Stimulated activated effector memory CD8-positive, alpha-beta T cell treated with anti-CD3 and anti-CD28 coated beads, Interleukin-12 subunit alpha, Interleukin-12 subunit beta, amount 100 ng/mL, for 72 hours (primary cell): Measurements from ENCODE around the gene POLN.

Experiments used
- ATAC-seq: fragments of 150-1000 bp; cut with Tn5 transposase; 2 replicates; pipeline ENCODE4 v1.10.0; 2021
- DNase-seq, 2 donors: peaks; one replicate each; pipeline ENCODE4 v3.0.0; 2021 to 2022; ENCODE audit warnings: low spot score in 2 of 2
- H3K27ac Mint-ChIP-seq: one replicate; pipeline ENCODE4 v1.8.0; 2022; ENCODE audit warnings: mild to moderate bottlenecking, mixed read lengths
- H3K36me3 Mint-ChIP-seq: one replicate; pipeline ENCODE4 v1.8.0; 2022; ENCODE audit warnings: mild to moderate bottlenecking, mixed read lengths
- H3K4me1 Mint-ChIP-seq: one replicate; pipeline ENCODE4 v1.8.0; 2022; ENCODE audit warnings: mixed read lengths
- H3K4me3 Mint-ChIP-seq: one replicate; pipeline ENCODE4 v1.8.0; 2022; ENCODE audit warnings: mild to moderate bottlenecking, mixed read lengths
- H3K9me3 Mint-ChIP-seq: one replicate; pipeline ENCODE4 v1.8.0; 2022; ENCODE audit warnings: mixed read lengths

The POLN gene

GRCh38 chr4:2093265-2093664, 148.7 kb downstream of the POLN start:
- DNase-seq = peak in 1 of 2 donors; percentile 43
- peaks cover 7% of the 10 kb centered on the region for H3K9me3 Mint-ChIP-seq
- no peaks in the 10 kb centered on the region for H3K4me1 Mint-ChIP-seq
- H3K4me3 Mint-ChIP-seq = no peak overlapping the region
- H3K36me3 Mint-ChIP-seq = no peaks in the 10 kb centered on the region
- H3K27ac Mint-ChIP-seq = no peak overlapping the region
- no peak for ATAC-seq

- DNase-seq (no peak), ATAC-seq (no peak)
- Mint-ChIP-seq H3K36me3 (no peaks in the 10 kb centered on the region), H3K4me3 (no peak overlapping the region), H3K27ac (no peak overlapping the region), H3K9me3 (peaks cover 7% of the 10 kb centered on the region), H3K4me1 (no peaks in the 10 kb centered on the region)
These were observed 149.3 kb downstream of the POLN start for GRCh38 chr4:2092669-2093053.

- ATAC-seq (no peak), DNase-seq (peak in 1 of 2 donors; percentile 38)
- Mint-ChIP-seq H3K36me3 (no peaks in the 10 kb centered on the region), H3K4me3 (no peak overlapping the region), H3K27ac (no peak overlapping the region), H3K4me1 (no peaks in the 10 kb centered on the region), H3K9me3 (peaks cover 7% of the 10 kb centered on the region)
These were observed 149.8 kb downstream of the POLN start for GRCh38 chr4:2091990-2092668.

GRCh38 chr4:2090642-2091041, 151.3 kb downstream of the POLN start:
- DNase-seq = no peak
- H3K4me3 Mint-ChIP-seq = no peak overlapping the region
- H3K36me3 Mint-ChIP-seq = no peaks in the 10 kb centered on the region
- H3K27ac Mint-ChIP-seq = no peak overlapping the region
- no peaks in the 10 kb centered on the region for H3K9me3 Mint-ChIP-seq
- H3K4me1 Mint-ChIP-seq = no peaks in the 10 kb centered on the region
- no peak for ATAC-seq

- H3K27ac Mint-ChIP-seq = no peak overlapping the region
- no peak for DNase-seq
- no peak for ATAC-seq
- H3K4me1 Mint-ChIP-seq = no peaks in the 10 kb centered on the region
- no peak overlapping the region for H3K4me3 Mint-ChIP-seq
- H3K36me3 Mint-ChIP-seq = no peaks in the 10 kb centered on the region
- H3K9me3 Mint-ChIP-seq = no peaks in the 10 kb centered on the region
These were observed 152.7 kb downstream of the POLN start for GRCh38 chr4:2089222-2089621.

GRCh38 chr4:2087170-2087569, 154.8 kb downstream of the POLN start:
- Mint-ChIP-seq H3K36me3 (no peaks in the 10 kb centered on the region), H3K4me3 (no peak overlapping the region), H3K9me3 (no peaks in the 10 kb centered on the region), H3K4me1 (no peaks in the 10 kb centered on the region), H3K27ac (no peak overlapping the region)
- no peak for DNase-seq
- no peak for ATAC-seq

GRCh38 chr4:2085496-2085901, 156.4 kb downstream of the POLN start:
- H3K27ac Mint-ChIP-seq = no peak overlapping the region
- no peaks in the 10 kb centered on the region for H3K9me3 Mint-ChIP-seq
- H3K4me3 Mint-ChIP-seq = no peak overlapping the region
- no peaks in the 10 kb centered on the region for H3K36me3 Mint-ChIP-seq
- DNase-seq (peak in 1 of 2 donors; percentile 25), ATAC-seq (no peak)
- H3K4me1 Mint-ChIP-seq = no peaks in the 10 kb centered on the region

GRCh38 chr4:2084316-2084715, 157.6 kb downstream of the POLN start:
- no peak for ATAC-seq
- Mint-ChIP-seq H3K27ac (no peak overlapping the region), H3K4me3 (no peak overlapping the region), H3K36me3 (no peaks in the 10 kb centered on the region), H3K4me1 (no peaks in the 10 kb centered on the region), H3K9me3 (no peaks in the 10 kb centered on the region)
- DNase-seq = no peak

GRCh38 chr4:2083826-2084160, 158.1 kb downstream of the POLN start:
- Mint-ChIP-seq H3K36me3 (no peaks in the 10 kb centered on the region), H3K27ac (no peak overlapping the region), H3K4me3 (no peak overlapping the region), H3K4me1 (no peaks in the 10 kb centered on the region), H3K9me3 (no peaks in the 10 kb centered on the region)
- DNase-seq (no peak), ATAC-seq (no peak)

- Mint-ChIP-seq H3K4me3 (no peak overlapping the region), H3K27ac (no peak overlapping the region), H3K4me1 (no peaks in the 10 kb centered on the region), H3K36me3 (no peaks in the 10 kb centered on the region), H3K9me3 (no peaks in the 10 kb centered on the region)
- no peak for ATAC-seq
- no peak for DNase-seq
These were observed 158.7 kb downstream of the POLN start for GRCh38 chr4:2083116-2083825.

- H3K9me3 Mint-ChIP-seq = no peaks in the 10 kb centered on the region
- ATAC-seq = no peak
- DNase-seq = no peak
- H3K27ac Mint-ChIP-seq = no peak overlapping the region
- no peak overlapping the region for H3K4me3 Mint-ChIP-seq
- H3K36me3 Mint-ChIP-seq = no peaks in the 10 kb centered on the region
- H3K4me1 Mint-ChIP-seq = no peaks in the 10 kb centered on the region
These were observed 159.3 kb downstream of the POLN start for GRCh38 chr4:2082627-2083026.

- H3K4me1 Mint-ChIP-seq = no peaks in the 10 kb centered on the region
- ATAC-seq = no peak
- no peak for DNase-seq
- H3K36me3 Mint-ChIP-seq = no peaks in the 10 kb centered on the region
- H3K4me3 Mint-ChIP-seq = no peak overlapping the region
- no peaks in the 10 kb centered on the region for H3K9me3 Mint-ChIP-seq
- no peak overlapping the region for H3K27ac Mint-ChIP-seq
These were observed 159.8 kb downstream of the POLN start for GRCh38 chr4:2082118-2082517.

- no peaks in the 10 kb centered on the region for H3K4me1 Mint-ChIP-seq
- no peaks in the 10 kb centered on the region for H3K36me3 Mint-ChIP-seq
- DNase-seq (no peak), ATAC-seq (no peak)
- no peak overlapping the region for H3K4me3 Mint-ChIP-seq
- no peak overlapping the region for H3K27ac Mint-ChIP-seq
- no peaks in the 10 kb centered on the region for H3K9me3 Mint-ChIP-seq
These were observed 160.4 kb downstream of the POLN start for GRCh38 chr4:2081540-2081939.

GRCh38 chr4:2080429-2081300, 161.3 kb downstream of the POLN start:
- Mint-ChIP-seq H3K9me3 (no peaks in the 10 kb centered on the region), H3K36me3 (no peaks in the 10 kb centered on the region), H3K27ac (no peak overlapping the region), H3K4me1 (no peaks in the 10 kb centered on the region), H3K4me3 (no peak overlapping the region)
- ATAC-seq (peak; percentile 20), DNase-seq (no peak)

- Mint-ChIP-seq H3K27ac (no peak overlapping the region), H3K9me3 (no peaks in the 10 kb centered on the region), H3K4me1 (no peaks in the 10 kb centered on the region), H3K36me3 (no peaks in the 10 kb centered on the region), H3K4me3 (no peak overlapping the region)
- DNase-seq = no peak
- no peak for ATAC-seq
These were observed 162.0 kb downstream of the POLN start for GRCh38 chr4:2079926-2080325.

- H3K9me3 Mint-ChIP-seq = no peaks in the 10 kb centered on the region
- no peaks in the 10 kb centered on the region for H3K4me1 Mint-ChIP-seq
- H3K27ac Mint-ChIP-seq = no peak overlapping the region
- no peaks in the 10 kb centered on the region for H3K36me3 Mint-ChIP-seq
- DNase-seq (no peak), ATAC-seq (no peak)
- H3K4me3 Mint-ChIP-seq = no peak overlapping the region
These were observed 162.9 kb downstream of the POLN start for GRCh38 chr4:2079006-2079405.
